SIG-M5 (cell line): ENCODE measurements around the gene SIGLEC1.

Experiments used
- DNase-seq: peaks from one replicate; lab custom pipeline; 2025; lab: John Stamatoyannopoulos, UW

The SIGLEC1 gene

GRCh38 chr20:3712279-3712873 is at the start of gene SIGLEC1:
Gene SIGLEC1 (minus strand): TSS chr20:3712600. CDS start chr20:3707128, 5,472 bp downstream.
- peak; percentile 31 for DNase-seq

GRCh38 chr20:3760655-3761348 is 48.4 kb upstream of the SIGLEC1 start:
- DNase-seq, result no peak

- DNase-seq, result no peak
Observed at GRCh38 chr20:3759884-3760283, 47.5 kb upstream of the SIGLEC1 start.

GRCh38 chr20:3759316-3759823 is 47.0 kb upstream of the SIGLEC1 start:
- DNase-seq, result no peak

GRCh38 chr20:3758566-3758965 is 46.2 kb upstream of the SIGLEC1 start:
- DNase-seq, result no peak

- DNase-seq, result no peak
Observed at GRCh38 chr20:3757268-3757667, 44.9 kb upstream of the SIGLEC1 start.

GRCh38 chr20:3755814-3756480 is 43.5 kb upstream of the SIGLEC1 start:
- DNase-seq, result no peak

GRCh38 chr20:3755269-3755668 is 42.9 kb upstream of the SIGLEC1 start:
- DNase-seq, result no peak

- DNase-seq, result no peak
Observed at GRCh38 chr20:3754276-3754630, 41.9 kb upstream of the SIGLEC1 start.

GRCh38 chr20:3753501-3754275 is 41.3 kb upstream of the SIGLEC1 start:
- DNase-seq, result no peak

- no peak for DNase-seq
Observed at GRCh38 chr20:3753098-3753497, 40.7 kb upstream of the SIGLEC1 start.

GRCh38 chr20:3752386-3752759 is 40.0 kb upstream of the SIGLEC1 start:
- DNase-seq, result no peak

GRCh38 chr20:3751675-3752385 is 39.4 kb upstream of the SIGLEC1 start:
- DNase-seq, result no peak

- no peak for DNase-seq
Observed at GRCh38 chr20:3751305-3751674, 38.9 kb upstream of the SIGLEC1 start.

- no peak for DNase-seq
Observed at GRCh38 chr20:3749689-3750531, 37.5 kb upstream of the SIGLEC1 start.

- DNase-seq, result no peak
Observed at GRCh38 chr20:3749087-3749688, 36.8 kb upstream of the SIGLEC1 start.

GRCh38 chr20:3748073-3748472 is 35.7 kb upstream of the SIGLEC1 start:
- DNase-seq, result no peak

- DNase-seq, result no peak
Observed at GRCh38 chr20:3747471-3747870, 35.1 kb upstream of the SIGLEC1 start.

GRCh38 chr20:3745686-3746173 is 33.3 kb upstream of the SIGLEC1 start:
- DNase-seq, result no peak
